H1 (cell line): Measurements from ENCODE around the gene FGD5.

Source experiments
- CTCF ChIP-seq, 3 experiments: IDR thresholded peaks; 1 replicate in 2 of 3; 2 replicates in 1 of 3; pipeline versions ENCODE4 v1.5.1 to v1.6.1; 2011; ENCODE audit warnings: low read length in 3 of 3, mild to moderate bottlenecking in 3 of 3, inconsistent platforms in 2 of 3, low read depth in 1 of 3, moderate library complexity in 1 of 3; ENCODE audit not compliant: insufficient read depth in 1 of 3; ENCODE audit errors: control extremely low read depth in 1 of 3
- EP300 ChIP-seq, 2 experiments: IDR thresholded peaks; 1 replicate in 1 of 2; 2 replicates in 1 of 2; pipeline ENCODE4 v1.6.1; 2011 to 2012; ENCODE audit warnings: low read depth in 2 of 2, low read length in 2 of 2, mild to moderate bottlenecking in 2 of 2, borderline replicate concordance in 1 of 2, inconsistent platforms in 1 of 2, moderate library complexity in 1 of 2
- JUN ChIP-seq: IDR thresholded peaks from 2 replicates; pipeline ENCODE4 v1.6.1; 2011; ENCODE audit warnings: low read depth, mild to moderate bottlenecking, improper control_type of control experiment, low read length
- RAD21 ChIP-seq, 2 experiments: IDR thresholded peaks in 1 of 2; conservative IDR thresholded peaks in 1 of 2; 2 replicates each; pipeline ENCODE4 v1.6.1; 2011; ENCODE audit warnings: low read depth in 2 of 2, low read length in 2 of 2, improper control_type of control experiment in 1 of 2, inconsistent platforms in 1 of 2, mild to moderate bottlenecking in 1 of 2, moderate library complexity in 1 of 2
- SP1 ChIP-seq: IDR thresholded peaks from 2 replicates; pipeline ENCODE4 v1.6.1; 2011; ENCODE audit warnings: low read depth, low read length

DNA sequence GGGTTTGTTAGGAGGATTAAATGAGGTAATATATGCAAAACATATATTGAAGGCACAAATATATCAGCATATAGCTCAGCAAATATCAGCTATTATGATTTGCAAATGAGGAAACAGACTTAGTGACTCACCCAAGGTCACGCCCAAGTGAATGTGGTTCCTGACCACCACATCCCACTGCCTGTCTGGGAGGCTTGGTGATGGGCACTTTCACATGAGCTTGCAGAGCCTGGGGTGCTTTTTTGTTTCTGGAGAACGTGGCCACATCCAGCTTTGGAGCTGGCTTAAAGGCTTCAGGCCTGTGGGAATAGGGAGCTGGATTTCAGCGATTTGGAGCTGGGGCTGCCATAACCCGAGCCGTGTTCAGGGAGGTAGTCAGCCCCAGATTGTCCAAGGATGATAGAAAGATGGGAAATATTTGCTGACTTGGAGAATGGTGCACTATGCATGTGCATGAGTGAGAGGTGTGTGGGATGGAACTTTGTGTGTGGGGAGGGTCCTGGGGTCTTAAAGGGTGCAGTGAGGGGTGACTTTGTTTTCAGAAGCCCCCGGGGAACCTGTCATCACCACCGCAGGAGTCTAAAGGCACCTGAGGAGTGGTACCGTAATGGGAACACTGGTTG lies 12.0 kb upstream of the FGD5 start:
- TF ChIP-seq SP1 = no peak
- no peak for TF ChIP-seq RAD21 (IDR thresholded peaks at IDR 0.05 in 1 of 2, conservative IDR thresholded peaks at IDR 0.05 in 1 of 2; ENCODE audit: low read depth in 2 of 2, low read length in 2 of 2)
- no peak for TF ChIP-seq CTCF (IDR thresholded peaks at IDR 0.05; ENCODE audit: control extremely low read depth in 1 of 3, insufficient read depth in 1 of 3, low read depth in 1 of 3, low read length in 3 of 3)
- no peak for TF ChIP-seq EP300 (IDR thresholded peaks at IDR 0.05; ENCODE audit: borderline replicate concordance in 1 of 2, low read depth in 2 of 2, low read length in 2 of 2)
- TF ChIP-seq JUN = no peak
